Calu3 (cell line): ENCODE results near the gene MYO10. TPM values are rescaled to one million over a fixed set of nuclear protein-coding genes. Genes with fewer than 3 reads are reported as not detected.

Experiments used
- BruUV-seq: library from RNA; stranded (reverse); fragments of 400-500 nt; replicated peaks from 2 replicates; lab custom pipeline; 2021; lab: Mats Ljungman, UMichigan
- CTCF ChIA-PET: fragments of 300-600 bp; sonication (Branson Sonifier 250); formaldehyde crosslinking; loops from one replicate; lab custom pipeline; 2022; ENCODE audit warnings: antibody characterized with exemption; lab: Charles Lee
- DNase-seq: peaks from one replicate; pipeline ENCODE4 v3.0.0; 2022
- H3K27ac Mint-ChIP-seq: one replicate; pipeline ENCODE4 v1.8.0; 2022; ENCODE audit warnings: mixed read lengths; ENCODE audit not compliant: unreplicated experiment
- H3K27me3 Mint-ChIP-seq: one replicate; pipeline ENCODE4 v1.8.0; 2022; ENCODE audit warnings: mixed read lengths; ENCODE audit not compliant: unreplicated experiment
- H3K36me3 Mint-ChIP-seq: one replicate; pipeline ENCODE4 v1.8.0; 2022; ENCODE audit warnings: mild to moderate bottlenecking, moderate library complexity, mixed read lengths; ENCODE audit not compliant: insufficient read depth, unreplicated experiment
- H3K4me1 Mint-ChIP-seq: one replicate; pipeline ENCODE4 v1.8.0; 2022; ENCODE audit warnings: mild to moderate bottlenecking, low read depth, mixed read lengths; ENCODE audit not compliant: unreplicated experiment
- H3K4me3 Mint-ChIP-seq: one replicate; pipeline ENCODE4 v1.8.0; 2022; ENCODE audit warnings: mild to moderate bottlenecking, low read depth, moderate library complexity, mixed read lengths; ENCODE audit not compliant: unreplicated experiment
- H3K9me3 Mint-ChIP-seq: one replicate; pipeline ENCODE4 v1.8.0; 2022; ENCODE audit warnings: low read depth, mixed read lengths; ENCODE audit not compliant: unreplicated experiment
- CTCF ChIP-seq: fragments of 200-600 bp; IDR thresholded peaks from one replicate; pipeline ENCODE4 v1.8.0; 2022; ENCODE audit warnings: antibody characterized with exemption; ENCODE audit not compliant: unreplicated experiment
- intact Hi-C: fragments of 100-400 bp; cut with micrococcal nuclease; formaldehyde crosslinking; loops from one replicate; pipeline ENCODE4 v1.10.0; 2022; ENCODE audit not compliant: unreplicated experiment
- total RNA-seq: library from RNA; stranded (reverse); gene quantifications from 2 replicates; pipeline ENCODE4 v1.2.3, GENCODE V29; 2022

MYO10 gene
- total RNA-seq, 1 experiment from 2014 or later, result 101 TPM

DNA sequence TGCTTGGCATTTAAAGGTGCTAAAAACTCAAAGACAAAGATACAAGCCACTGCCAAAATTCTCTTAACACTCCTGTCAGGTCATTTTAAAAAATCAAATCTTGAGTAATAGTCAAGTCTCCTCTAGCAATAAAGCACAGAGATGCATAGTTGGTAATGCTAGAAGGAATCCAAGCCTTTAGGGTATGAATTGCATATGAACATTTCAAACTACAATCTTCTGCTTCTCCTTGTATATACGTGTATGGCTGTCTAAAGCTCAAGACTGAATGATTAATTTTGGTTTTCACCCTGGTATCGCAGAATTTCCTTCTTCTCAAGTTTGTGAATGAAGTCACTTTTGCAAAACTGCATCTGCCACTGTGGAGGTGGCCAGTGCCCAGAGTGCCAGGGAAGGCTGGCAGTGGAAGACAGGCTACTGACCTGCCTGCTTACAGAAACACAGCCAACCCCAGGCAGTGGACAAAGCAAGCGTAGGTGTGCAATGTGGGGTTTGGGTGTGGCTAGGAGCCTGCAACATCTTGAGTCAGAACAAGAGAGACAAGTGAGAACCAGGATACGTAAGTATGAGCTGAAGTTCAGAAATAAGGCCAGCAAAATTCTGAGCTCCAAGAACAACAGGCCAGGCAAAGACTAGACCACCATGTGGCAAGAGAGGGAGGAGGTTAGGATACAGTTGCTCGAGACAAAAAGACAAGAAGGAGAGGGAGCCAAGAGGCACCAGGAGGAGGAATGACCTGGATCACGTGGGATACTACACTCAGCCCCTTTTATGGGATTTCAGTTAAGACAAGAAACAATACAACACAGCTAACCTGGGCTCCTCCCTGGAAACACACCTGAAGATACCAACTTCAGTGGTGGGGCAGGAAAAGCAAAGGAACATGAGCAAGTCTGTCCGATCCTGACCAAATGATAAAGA, 22.6 kb downstream of the MYO10 start:
- TF ChIP-seq CTCF, result no peak
- Mint-ChIP-seq H3K27me3 (no peaks in the 10 kb centered on the region), H3K4me3 (peak overlapping the region; percentile 63), H3K9me3 (peaks cover 2% of the 10 kb centered on the region), H3K4me1 (peaks cover 48% of the 10 kb centered on the region), H3K27ac (peak overlapping the region; percentile 79), H3K36me3 (peaks cover 25% of the 10 kb centered on the region)
- no TSS peak for BruUV-seq
- CTCF ChIA-PET, result interaction anchor here (0.6 to 2.0 kb wide), 7 partner anchors 9 to 777 kb away, joined by 3 to 6 read pairs (median 3); no protein-coding TSS in a partner anchor
- intact Hi-C loops, result loop anchor here (2.0 kb wide), 1 partner anchor 19 kb away; no protein-coding TSS in a partner anchor
- DNase-seq, result peak; percentile 63

DNA sequence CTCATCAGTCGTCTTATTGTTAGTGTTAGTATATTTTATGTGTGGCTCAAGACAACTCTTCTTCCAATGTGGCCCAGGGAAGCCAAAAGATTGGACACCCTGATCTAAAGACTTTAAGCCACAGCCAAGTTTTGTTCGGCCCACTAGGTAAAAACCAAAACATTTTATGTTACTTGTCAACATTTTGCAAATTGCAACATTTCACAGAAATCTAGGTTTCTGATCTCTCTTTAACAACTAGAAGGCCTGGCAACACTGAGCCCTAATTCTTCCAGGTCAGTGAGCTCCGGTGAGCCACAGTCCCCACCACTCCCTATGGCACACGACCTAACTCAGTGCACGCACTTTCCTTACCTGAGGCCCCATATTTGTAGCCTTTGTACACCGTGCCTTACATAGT, 24.0 kb downstream of the MYO10 start:
- no TSS peak for BruUV-seq
- CTCF ChIA-PET, result interaction anchor here (0.6 to 1.8 kb wide), 2 partner anchors 11 to 149 kb away, joined by 4 to 5 read pairs; no protein-coding TSS in a partner anchor
- DNase-seq, result no peak
- no peaks in the 10 kb centered on the region for H3K27me3 Mint-ChIP-seq
- peak overlapping the region; percentile 79 for H3K27ac Mint-ChIP-seq
- H3K4me1 Mint-ChIP-seq, result peaks cover 46% of the 10 kb centered on the region
- intact Hi-C loops, result loop anchor here (2.0 kb wide), 1 partner anchor 17 kb away; no protein-coding TSS in a partner anchor
- TF ChIP-seq CTCF, result no peak
- H3K9me3 Mint-ChIP-seq, result peaks cover 2% of the 10 kb centered on the region
- H3K4me3 Mint-ChIP-seq, result no peak overlapping the region
- H3K36me3 Mint-ChIP-seq, result peaks cover 25% of the 10 kb centered on the region

GRCh38 chr5:16909464-16909863, 26.6 kb downstream of the MYO10 start:
- CTCF ChIA-PET, result no interaction called here
- intact Hi-C loops, result no loop called here
- no peak overlapping the region for H3K4me3 Mint-ChIP-seq
- no peak for TF ChIP-seq CTCF
- no peak overlapping the region for H3K27ac Mint-ChIP-seq
- peaks cover 46% of the 10 kb centered on the region for H3K4me1 Mint-ChIP-seq
- no peak for DNase-seq
- peaks cover 19% of the 10 kb centered on the region for H3K36me3 Mint-ChIP-seq
- BruUV-seq, result no TSS peak
- no peaks in the 10 kb centered on the region for H3K27me3 Mint-ChIP-seq
- H3K9me3 Mint-ChIP-seq, result peaks cover 2% of the 10 kb centered on the region

DNA sequence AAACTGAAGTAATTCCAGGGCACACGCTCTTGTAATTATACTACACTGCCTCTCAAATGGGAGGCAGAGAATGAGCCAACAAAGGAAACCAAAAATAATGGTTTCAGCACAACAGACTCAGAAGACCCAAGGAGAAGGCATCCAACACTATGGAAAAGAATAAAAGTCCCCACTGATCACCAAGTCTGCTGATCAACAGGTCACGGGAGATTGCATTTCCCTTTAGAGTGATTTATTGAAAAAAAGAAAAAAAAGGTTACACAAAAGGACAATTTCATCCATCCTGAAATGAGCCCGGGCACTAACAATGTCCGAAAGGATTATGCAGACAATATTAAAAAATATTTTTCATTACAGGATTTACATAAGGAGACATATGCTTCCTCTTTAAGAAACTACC, 28.8 kb downstream of the MYO10 start:
- H3K27ac Mint-ChIP-seq, result no peak overlapping the region
- peaks cover 12% of the 10 kb centered on the region for H3K36me3 Mint-ChIP-seq
- CTCF ChIA-PET, result no interaction called here
- H3K9me3 Mint-ChIP-seq, result peaks cover 2% of the 10 kb centered on the region
- DNase-seq, result no peak
- TF ChIP-seq CTCF, result no peak
- peaks cover 33% of the 10 kb centered on the region for H3K4me1 Mint-ChIP-seq
- H3K4me3 Mint-ChIP-seq, result no peak overlapping the region
- intact Hi-C loops, result no loop called here
- no TSS peak for BruUV-seq
- no peaks in the 10 kb centered on the region for H3K27me3 Mint-ChIP-seq
